Mesenchymal stem cell (in vitro differentiated cells and primary cell): Measurements from ENCODE around the gene OR4D2.

Source experiments
- DNase-seq: peaks from one replicate; pipeline ENCODE4 v3.0.0-alpha.2; 2013
- H2AFZ ChIP-seq: one replicate; pipeline ENCODE4 v1.6.1; 2013; ENCODE audit warnings: low read depth, mild to moderate bottlenecking, control low read depth, inconsistent platforms, low read length, moderate library complexity
- H2AK5ac ChIP-seq: 2 replicates; pipeline ENCODE4 v1.6.1; 2013; ENCODE audit warnings: low read length, moderate library complexity, mild to moderate bottlenecking, inconsistent platforms; ENCODE audit not compliant: severe bottlenecking
- H2BK120ac ChIP-seq: one replicate; pipeline ENCODE4 v1.6.1; 2013; ENCODE audit warnings: low read depth, mild to moderate bottlenecking, inconsistent platforms, low read length, moderate library complexity
- H2BK12ac ChIP-seq, 2 experiments: one replicate each; pipeline ENCODE4 v1.6.1; 2013; ENCODE audit warnings: inconsistent platforms in 2 of 2, low read length in 2 of 2, mild to moderate bottlenecking in 2 of 2, moderate library complexity in 2 of 2, control low read depth in 1 of 2
- H2BK15ac ChIP-seq: one replicate; pipeline ENCODE4 v1.6.1; 2013; ENCODE audit warnings: mild to moderate bottlenecking, low read depth, inconsistent platforms; ENCODE audit not compliant: poor library complexity, severe bottlenecking
- H2BK5ac ChIP-seq: 2 replicates; pipeline ENCODE4 v1.6.1; 2013; ENCODE audit warnings: low read depth, mild to moderate bottlenecking, low read length, control low read depth, inconsistent platforms; ENCODE audit not compliant: poor library complexity, severe bottlenecking
- H3K14ac ChIP-seq, 2 experiments: one replicate each; pipeline ENCODE4 v1.6.1; 2013; ENCODE audit warnings: inconsistent platforms in 2 of 2, low read length in 2 of 2, control low read depth in 1 of 2, mild to moderate bottlenecking in 1 of 2, moderate library complexity in 1 of 2
- H3K18ac ChIP-seq, 2 experiments: one replicate each; pipeline ENCODE4 v1.6.1; 2013; ENCODE audit warnings: inconsistent platforms in 2 of 2, low read length in 2 of 2, control low read depth in 1 of 2, low read depth in 1 of 2, mild to moderate bottlenecking in 1 of 2
- H3K23ac ChIP-seq, 2 experiments: one replicate each; pipeline ENCODE4 v1.6.1; 2013; ENCODE audit warnings: inconsistent platforms in 2 of 2, low read length in 2 of 2, mild to moderate bottlenecking in 2 of 2, moderate library complexity in 2 of 2, control low read depth in 1 of 2
- H3K27ac ChIP-seq: 2 replicates; pipeline ENCODE4 v1.5.1; 2013; ENCODE audit warnings: mild to moderate bottlenecking, moderate library complexity, low read length, control low read depth, inconsistent platforms; ENCODE audit not compliant: poor library complexity, severe bottlenecking
- H3K27me3 ChIP-seq, 2 experiments: 2 replicates each; pipeline versions ENCODE4 v1.6.1 to v1.7.0; 2013; ENCODE audit warnings: low read length in 2 of 2, mild to moderate bottlenecking in 2 of 2, moderate library complexity in 2 of 2, control low read depth in 1 of 2, inconsistent platforms in 1 of 2; ENCODE audit not compliant: control insufficient read depth in 1 of 2, insufficient read depth in 1 of 2
- H3K36me3 ChIP-seq, 2 experiments: 2 replicates each; pipeline versions ENCODE4 v1.6.1 to v1.7.0; 2013; ENCODE audit warnings: low read length in 2 of 2, control low read depth in 1 of 2, inconsistent platforms in 1 of 2, low read depth in 1 of 2, mild to moderate bottlenecking in 1 of 2; ENCODE audit not compliant: insufficient read depth in 2 of 2, control insufficient read depth in 1 of 2
- H3K4ac ChIP-seq, 2 experiments: one replicate each; pipeline ENCODE4 v1.6.1; 2013; ENCODE audit warnings: inconsistent platforms in 2 of 2, low read length in 2 of 2, mild to moderate bottlenecking in 2 of 2, moderate library complexity in 2 of 2, control low read depth in 1 of 2, low read depth in 1 of 2
- H3K4me1 ChIP-seq: 2 replicates; pipeline ENCODE4 v1.6.1; 2013; ENCODE audit warnings: low read depth, low read length, control low read depth; ENCODE audit not compliant: control insufficient read depth, insufficient read depth
- H3K4me2 ChIP-seq: 2 replicates; pipeline ENCODE4 v1.6.1; 2013; ENCODE audit warnings: low read length, mild to moderate bottlenecking, inconsistent platforms; ENCODE audit not compliant: poor library complexity, severe bottlenecking
- H3K4me3 ChIP-seq, 2 experiments: 2 replicates each; pipeline versions ENCODE4 v1.5.1 to v1.7.0; 2013; ENCODE audit warnings: low read length in 2 of 2, mild to moderate bottlenecking in 2 of 2, control low read depth in 1 of 2, low read depth in 1 of 2; ENCODE audit not compliant: insufficient read depth in 1 of 2
- H3K79me1 ChIP-seq: replicated peaks from 2 replicates; pipeline ENCODE4 v1.6.1; 2013; ENCODE audit warnings: mild to moderate bottlenecking, control low read depth, low read length, inconsistent platforms; ENCODE audit not compliant: poor library complexity, severe bottlenecking
- H3K9ac ChIP-seq: 2 replicates; pipeline ENCODE4 v1.7.0; 2013; ENCODE audit warnings: mild to moderate bottlenecking, low read length, moderate library complexity
- H3K9me3 ChIP-seq: 2 replicates; pipeline ENCODE4 v1.7.0; 2013; ENCODE audit warnings: mild to moderate bottlenecking, low read length; ENCODE audit not compliant: control insufficient read depth
- H4K8ac ChIP-seq: one replicate; pipeline ENCODE4 v1.6.1; 2013; ENCODE audit warnings: inconsistent platforms, mild to moderate bottlenecking, low read length, moderate library complexity
- H4K91ac ChIP-seq: one replicate; pipeline ENCODE4 v1.6.1; 2013; ENCODE audit warnings: mild to moderate bottlenecking, low read length, inconsistent platforms
- WGBS: methylation state at CpG from one replicate; pipeline ENCODE4 v1.1.7; 2013; ENCODE audit warnings: mixed read lengths; 5-methylcytosine and 5-hydroxymethylcytosine counted together

OR4D2 gene

GRCh38 chr17:58205936-58206335 is 39.2 kb downstream of the OR4D2 start:
- Histone ChIP-seq H2AFZ (no peak overlapping the region), H3K14ac (no peak overlapping the region), H3K4me1 (no peaks in the 10 kb centered on the region), H3K27me3 (peaks cover 0 to 2% of the 10 kb centered on the region in 2 experiments), H2AK5ac (no peak overlapping the region), H3K9ac (no peak overlapping the region), H3K79me1 (no peaks in the 10 kb centered on the region), H2BK15ac (no peak overlapping the region), H3K18ac (no peak overlapping the region), H4K8ac (no peak overlapping the region), H3K36me3 (peaks cover 36 to 37% of the 10 kb centered on the region in 2 experiments), H3K4me3 (no peak overlapping the region), H3K4ac (no peak overlapping the region), H3K27ac (no peak overlapping the region), H4K91ac (no peak overlapping the region), H2BK5ac (no peak overlapping the region), H3K4me2 (no peak overlapping the region), H3K23ac (no peak overlapping the region), H3K9me3 (no peaks in the 10 kb centered on the region), H2BK120ac (no peak overlapping the region), H2BK12ac (no peak overlapping the region)
- 89% methylated on average over 11 of the region's 11 CpGs for WGBS
- no peak for DNase-seq

GRCh38 chr17:58207451-58207850 is 40.7 kb downstream of the OR4D2 start:
- Histone ChIP-seq H3K9ac (no peak overlapping the region), H3K14ac (no peak overlapping the region), H2BK12ac (no peak overlapping the region), H2AFZ (no peak overlapping the region), H3K4me1 (no peaks in the 10 kb centered on the region), H2AK5ac (no peak overlapping the region), H3K79me1 (no peaks in the 10 kb centered on the region), H4K91ac (no peak overlapping the region), H3K4ac (no peak overlapping the region), H3K27ac (no peak overlapping the region), H4K8ac (no peak overlapping the region), H2BK120ac (no peak overlapping the region), H3K36me3 (peaks cover 36 to 47% of the 10 kb centered on the region in 2 experiments), H3K27me3 (no peaks in the 10 kb centered on the region), H3K18ac (no peak overlapping the region), H2BK15ac (no peak overlapping the region), H3K9me3 (no peaks in the 10 kb centered on the region), H3K4me3 (no peak overlapping the region), H3K23ac (no peak overlapping the region), H3K4me2 (no peak overlapping the region), H2BK5ac (no peak overlapping the region)
- WGBS: 91% methylated on average over 3 of the region's 3 CpGs
- DNase-seq: no peak

GRCh38 chr17:58208344-58208743 is 41.6 kb downstream of the OR4D2 start:
- Histone ChIP-seq H3K79me1 (no peaks in the 10 kb centered on the region), H4K91ac (no peak overlapping the region), H3K14ac (no peak overlapping the region), H2BK12ac (no peak overlapping the region), H3K36me3 (peaks cover 39 to 56% of the 10 kb centered on the region in 2 experiments), H3K9ac (no peak overlapping the region), H2AFZ (no peak overlapping the region), H2BK5ac (no peak overlapping the region), H3K4me2 (no peak overlapping the region), H2AK5ac (no peak overlapping the region), H3K23ac (no peak overlapping the region), H3K27me3 (no peaks in the 10 kb centered on the region), H3K9me3 (no peaks in the 10 kb centered on the region), H3K18ac (no peak overlapping the region), H3K4me3 (no peak overlapping the region), H4K8ac (no peak overlapping the region), H3K4me1 (no peaks in the 10 kb centered on the region), H3K27ac (no peak overlapping the region), H2BK120ac (no peak overlapping the region), H2BK15ac (no peak overlapping the region), H3K4ac (no peak overlapping the region)
- WGBS: 100% methylated on average over 3 of the region's 5 CpGs
- DNase-seq: no peak

DNA sequence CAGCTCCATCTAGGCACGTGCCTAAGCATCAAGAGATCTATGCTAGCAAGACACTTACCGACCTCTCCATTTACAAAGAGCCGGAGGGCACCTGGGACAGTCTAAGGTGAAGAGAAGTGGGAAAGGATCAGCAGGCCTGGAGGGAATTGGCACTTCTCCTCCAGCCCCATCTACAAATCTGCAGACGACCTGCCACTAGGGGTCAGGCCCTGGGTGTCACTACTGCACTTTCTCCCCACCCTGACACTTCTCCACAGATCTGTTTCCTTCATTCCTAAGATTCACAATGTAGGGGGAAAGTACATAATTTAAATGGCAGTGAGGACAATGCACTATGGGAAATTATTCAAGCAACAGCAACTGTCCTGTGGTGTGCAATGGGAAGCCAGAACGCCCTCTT is 44.1 kb downstream of the OR4D2 start:
- 95% methylated on average over 3 of the region's 5 CpGs for WGBS
- DNase-seq: no peak
- Histone ChIP-seq H2AFZ (no peak overlapping the region), H3K79me1 (no peaks in the 10 kb centered on the region), H2BK5ac (no peak overlapping the region), H3K27ac (no peak overlapping the region), H3K18ac (no peak overlapping the region), H2AK5ac (no peak overlapping the region), H2BK12ac (no peak overlapping the region), H4K8ac (no peak overlapping the region), H2BK120ac (no peak overlapping the region), H3K4me1 (no peaks in the 10 kb centered on the region), H2BK15ac (no peak overlapping the region), H3K9ac (no peak overlapping the region), H3K23ac (no peak overlapping the region), H4K91ac (no peak overlapping the region), H3K27me3 (no peaks in the 10 kb centered on the region), H3K4me3 (no peak overlapping the region), H3K4me2 (no peak overlapping the region), H3K4ac (no peak overlapping the region), H3K36me3 (peaks cover 33 to 75% of the 10 kb centered on the region in 2 experiments), H3K14ac (no peak overlapping the region), H3K9me3 (no peaks in the 10 kb centered on the region)
